H9 (cell line): ENCODE measurements around the gene BCKDHA. TPM values are rescaled to one million over a fixed set of nuclear protein-coding genes. Genes with fewer than 3 reads are reported as not detected.

Experiments used
- DNase-seq: peaks from one replicate; pipeline ENCODE4 v3.0.0-alpha.2; 2017
- H2AFZ ChIP-seq: one replicate; pipeline ENCODE4 v1.6.1; 2013; ENCODE audit warnings: mild to moderate bottlenecking, low read length, control low read depth, moderate library complexity
- H2AK5ac ChIP-seq: 2 replicates; pipeline ENCODE4 v1.6.1; 2013; ENCODE audit warnings: low read length, control low read depth, mixed read lengths; ENCODE audit not compliant: insufficient read length
- H2BK120ac ChIP-seq: one replicate; pipeline ENCODE4 v1.6.1; 2013; ENCODE audit warnings: low read depth, mild to moderate bottlenecking, low read length, control low read depth, inconsistent platforms; ENCODE audit not compliant: poor library complexity, severe bottlenecking
- H2BK12ac ChIP-seq: 2 replicates; pipeline ENCODE4 v1.6.1; 2013; ENCODE audit warnings: low read length, control low read depth, mixed read lengths, low read depth; ENCODE audit not compliant: insufficient read length
- H2BK15ac ChIP-seq: 2 replicates; pipeline ENCODE4 v1.6.1; 2013; ENCODE audit warnings: low read depth, low read length, control low read depth
- H2BK20ac ChIP-seq: one replicate; pipeline ENCODE4 v1.6.1; 2013; ENCODE audit warnings: low read depth, mild to moderate bottlenecking, low read length, control low read depth, inconsistent platforms; ENCODE audit not compliant: poor library complexity, severe bottlenecking
- H2BK5ac ChIP-seq: 2 replicates; pipeline ENCODE4 v1.6.1; 2013; ENCODE audit warnings: low read length, control low read depth, mixed read lengths; ENCODE audit not compliant: insufficient read length
- H3K14ac ChIP-seq: 2 replicates; pipeline ENCODE4 v1.6.1; 2013; ENCODE audit warnings: low read length, control low read depth; ENCODE audit not compliant: insufficient read depth
- H3K18ac ChIP-seq: 2 replicates; pipeline ENCODE4 v1.6.1; 2013; ENCODE audit warnings: low read depth, mild to moderate bottlenecking, mixed read lengths, low read length, control low read depth; ENCODE audit not compliant: insufficient read length
- H3K23ac ChIP-seq: 2 replicates; pipeline ENCODE4 v1.6.1; 2013; ENCODE audit warnings: low read length, control low read depth, mixed read lengths, low read depth; ENCODE audit not compliant: insufficient read length
- H3K23me2 ChIP-seq: 2 replicates; pipeline ENCODE4 v1.6.1; 2013; ENCODE audit warnings: low read depth, mild to moderate bottlenecking, mixed read lengths, low read length, control low read depth; ENCODE audit not compliant: insufficient read length, poor library complexity, severe bottlenecking
- H3K27ac ChIP-seq: 2 replicates; pipeline ENCODE4 v1.5.1; 2013; ENCODE audit warnings: low read length, control low read depth, mixed read lengths, low read depth; ENCODE audit not compliant: insufficient read length
- H3K27me3 ChIP-seq: 2 replicates; pipeline ENCODE4 v1.6.1; 2013; ENCODE audit warnings: low read length, control low read depth, inconsistent platforms; ENCODE audit not compliant: insufficient read depth
- H3K4ac ChIP-seq: 2 replicates; pipeline ENCODE4 v1.6.1; 2013; ENCODE audit warnings: low read depth, mild to moderate bottlenecking, control low read depth, inconsistent platforms, low read length, moderate library complexity
- H3K4me1 ChIP-seq: 2 replicates; pipeline ENCODE4 v1.6.1; 2013; ENCODE audit warnings: low read length, control low read depth, inconsistent platforms; ENCODE audit not compliant: insufficient read depth
- H3K4me2 ChIP-seq: 2 replicates; pipeline ENCODE4 v1.6.1; 2013; ENCODE audit warnings: low read length, control low read depth, mixed read lengths; ENCODE audit not compliant: insufficient read length, insufficient read depth
- H3K56ac ChIP-seq: 2 replicates; pipeline ENCODE4 v1.6.1; 2013; ENCODE audit warnings: low read depth, mild to moderate bottlenecking, mixed read lengths, low read length, control low read depth; ENCODE audit not compliant: insufficient read length
- H3K79me1 ChIP-seq: 2 replicates; pipeline ENCODE4 v1.6.1; 2013; ENCODE audit warnings: low read depth, mild to moderate bottlenecking, moderate library complexity, low read length, control low read depth, inconsistent platforms; ENCODE audit not compliant: insufficient read depth, poor library complexity, severe bottlenecking
- H3K79me2 ChIP-seq: 2 replicates; pipeline ENCODE4 v1.6.1; 2013; ENCODE audit warnings: low read length, control low read depth, inconsistent platforms; ENCODE audit not compliant: insufficient read depth
- H3K9ac ChIP-seq: 2 replicates; pipeline ENCODE4 v1.6.1; 2013; ENCODE audit warnings: low read length, control low read depth, mixed read lengths; ENCODE audit not compliant: insufficient read length; ENCODE audit errors: extremely low read depth
- H3K9me3 ChIP-seq: one replicate; pipeline ENCODE4 v1.6.1; 2013; ENCODE audit warnings: low read depth, low read length, inconsistent platforms; ENCODE audit not compliant: control insufficient read depth
- H3T11ph ChIP-seq: one replicate; pipeline ENCODE4 v1.6.1; 2013; ENCODE audit warnings: mild to moderate bottlenecking, low read length, control low read depth, inconsistent platforms
- H4K20me1 ChIP-seq: one replicate; pipeline ENCODE4 v1.6.1; 2013; ENCODE audit not compliant: control insufficient read depth, insufficient read length, insufficient read depth
- H4K5ac ChIP-seq: 2 replicates; pipeline ENCODE4 v1.6.1; 2013; ENCODE audit warnings: low read depth, mild to moderate bottlenecking, mixed read lengths, low read length, control low read depth; ENCODE audit not compliant: insufficient read length
- H4K8ac ChIP-seq: replicated peaks from 2 replicates; pipeline ENCODE4 v1.6.1; 2013; ENCODE audit warnings: low read length, control low read depth, mixed read lengths, low read depth; ENCODE audit not compliant: insufficient read length
- H4K91ac ChIP-seq: 2 replicates; pipeline ENCODE4 v1.6.1; 2013; ENCODE audit warnings: low read depth, mild to moderate bottlenecking, moderate library complexity, mixed read lengths, low read length, control low read depth; ENCODE audit not compliant: insufficient read length
- H3K27ac Mint-ChIP-seq, 3 experiments: 2 replicates in 2 of 3; 3 replicates in 1 of 3; pipeline ENCODE4 v1.8.0; 2020 to 2021; ENCODE audit warnings: mixed read lengths in 3 of 3, mild to moderate bottlenecking in 1 of 3, moderate library complexity in 1 of 3
- H3K27me3 Mint-ChIP-seq: 2 replicates; pipeline ENCODE4 v1.8.0; 2021; ENCODE audit warnings: low read depth, mild to moderate bottlenecking, moderate library complexity, mixed read lengths
- H3K36me3 Mint-ChIP-seq, 3 experiments: 2 replicates in 2 of 3; 3 replicates in 1 of 3; pipeline ENCODE4 v1.8.0; 2020 to 2021; ENCODE audit warnings: low read depth in 3 of 3, mixed read lengths in 3 of 3; ENCODE audit not compliant: insufficient read depth in 1 of 3
- H3K4me1 Mint-ChIP-seq, 2 experiments: 2 replicates each; pipeline ENCODE4 v1.8.0; 2020; ENCODE audit warnings: mixed read lengths in 2 of 2
- H3K4me3 Mint-ChIP-seq, 2 experiments: 2 replicates in 1 of 2; 3 replicates in 1 of 2; pipeline ENCODE4 v1.8.0; 2020 to 2021; ENCODE audit warnings: mild to moderate bottlenecking in 2 of 2, mixed read lengths in 2 of 2, moderate library complexity in 1 of 2
- H3K9me3 Mint-ChIP-seq, 2 experiments: 2 replicates in 1 of 2; 3 replicates in 1 of 2; pipeline ENCODE4 v1.8.0; 2020; ENCODE audit warnings: mild to moderate bottlenecking in 2 of 2, mixed read lengths in 2 of 2, moderate library complexity in 1 of 2
- CTCF ChIP-seq: fragments of 200-600 bp; sonication (generic); conservative IDR thresholded peaks from 3 replicates; pipeline ENCODE4 v1.8.0; 2021; ENCODE audit warnings: antibody characterized with exemption, mild to moderate bottlenecking
- WGBS: extraction: QIAGEN DNeasy Blood & Tissue Kit; methylation state at CpG from one replicate; pipeline ENCODE4 v1.1.7; 2013; ENCODE audit warnings: missing lambda C conversion rate, low lambda C conversion rate, mixed read lengths; ENCODE audit not compliant: insufficient read length; ENCODE audit errors: extremely low coverage; 5-methylcytosine and 5-hydroxymethylcytosine counted together
- total RNA-seq: library from RNA; stranded (reverse); gene quantifications from 2 replicates; pipeline ENCODE4 v1.2.1, GENCODE V29; 2021

Gene BCKDHA
- total RNA-seq, 1 experiment from 2014 or later: 21.1 TPM

- Mint-ChIP-seq H3K36me3 (peaks cover 14 to 53% (median 46%) of the 10 kb centered on the region in 3 experiments), H3K27ac (peak overlapping the region in 1 of 3 experiments; percentile 49; a peak in 2 of 7 replicates), H3K27me3 (no peaks in the 10 kb centered on the region; the same call in none of the 2 replicates), H3K9me3 (no peaks in the 10 kb centered on the region), H3K4me3 (no peak overlapping the region), H3K4me1 (0 out of 4 replicates have a peak, but pooled peaks cover 0 to 5% of the 10 kb centered on the region in 2 experiments)
- no peak overlapping the region for H3K23ac ChIP-seq
- H2BK120ac ChIP-seq: no peak overlapping the region
- H4K91ac ChIP-seq: no peak overlapping the region
- no peak overlapping the region for H3K18ac ChIP-seq
- H3T11ph ChIP-seq: no peak overlapping the region
- no peak for TF ChIP-seq CTCF
- H2BK12ac ChIP-seq: no peak overlapping the region
- H2AK5ac ChIP-seq: no peak overlapping the region
- no peaks in the 10 kb centered on the region for H3K79me2 ChIP-seq
- no peaks in the 10 kb centered on the region for H3K27me3 ChIP-seq
- no peak overlapping the region for H3K56ac ChIP-seq
- no peak overlapping the region for H2AFZ ChIP-seq
- H3K4me1 ChIP-seq: no peaks in the 10 kb centered on the region
- no peak overlapping the region for H2BK20ac ChIP-seq
- H4K20me1 ChIP-seq: peaks cover 2% of the 10 kb centered on the region
- H3K9ac ChIP-seq: no peak overlapping the region
- no CpG with 5 or more reads among the region's 6 CpGs for WGBS
- H3K4me2 ChIP-seq: no peak overlapping the region
- no peak overlapping the region for H3K4ac ChIP-seq
- no peaks in the 10 kb centered on the region for H3K23me2 ChIP-seq
- no peak overlapping the region for H4K5ac ChIP-seq
- H2BK15ac ChIP-seq: no peak overlapping the region
- H3K79me1 ChIP-seq: no peaks in the 10 kb centered on the region
- H3K27ac ChIP-seq: no peak overlapping the region
- no peak overlapping the region for H3K14ac ChIP-seq
- H2BK5ac ChIP-seq: no peak overlapping the region
- no peak overlapping the region for H4K8ac ChIP-seq
- DNase-seq: no peak
- no peaks in the 10 kb centered on the region for H3K9me3 ChIP-seq
Measured at GRCh38 chr19:41421314-41421713, 23.7 kb downstream of the BCKDHA start.
